Endothelial cell of umbilical vein (primary cell): ENCODE measurements around the gene PPP3CA. TPM values are rescaled to one million over a fixed set of nuclear protein-coding genes. Genes with fewer than 3 reads are reported as not detected.

Experiments used
- BruUV-seq: library from RNA; stranded (reverse); fragments of 400-500 nt; replicated peaks from 2 replicates; lab custom pipeline; 2021; lab: Mats Ljungman, UMichigan
- CTCF ChIA-PET: fragments of 300-600, 350-600 bp; sonication (Branson Sonifier 250); formaldehyde crosslinking; loops from one replicate; lab custom pipeline; 2021; ENCODE audit warnings: antibody characterized with exemption, inconsistent platforms; lab: Charles Lee
- POLR2A ChIA-PET: fragments of 300-600, 350-600 bp; sonication (Branson Sonifier 250); formaldehyde crosslinking; loops from one replicate; lab custom pipeline; 2021; ENCODE audit warnings: antibody characterized with exemption, inconsistent platforms; lab: Charles Lee
- DNase-seq: peaks from one replicate; pipeline ENCODE4 v3.0.0-alpha.2; 2011; ENCODE audit warnings: low read depth, low spot score
- FAIRE-seq: peaks from 2 replicates; lab custom pipeline; 2011; peaks lifted over from hg19 to GRCh38; lab: Jason Lieb, UNC
- H2AFZ ChIP-seq: 2 replicates; pipeline ENCODE4 v1.6.0; 2012; ENCODE audit warnings: low read depth, low read length, control low read depth, inconsistent platforms
- H3K27ac ChIP-seq: 2 replicates; pipeline ENCODE4 v1.5.1; 2011; ENCODE audit warnings: low read depth, mild to moderate bottlenecking, control low read depth, low read length, moderate library complexity; ENCODE audit not compliant: insufficient read depth
- H3K27me3 ChIP-seq, 2 experiments: 2 replicates each; pipeline versions ENCODE4 v1.6.0 to v1.6.1; 2011; ENCODE audit warnings: low read length in 2 of 2, mixed read lengths in 1 of 2; ENCODE audit not compliant: control insufficient read depth in 2 of 2, insufficient read depth in 2 of 2
- H3K36me3 ChIP-seq, 2 experiments: 2 replicates in 1 of 2; 3 replicates in 1 of 2; pipeline ENCODE4 v1.5.1; 2011; ENCODE audit warnings: low read length in 2 of 2, mild to moderate bottlenecking in 1 of 2, moderate library complexity in 1 of 2; ENCODE audit not compliant: control insufficient read depth in 2 of 2, insufficient read depth in 2 of 2; ENCODE audit errors: extremely low read depth in 1 of 2
- H3K4me1 ChIP-seq: 3 replicates; pipeline ENCODE4 v1.5.1; 2011; ENCODE audit warnings: mild to moderate bottlenecking, low read length; ENCODE audit not compliant: control insufficient read depth, insufficient read depth; ENCODE audit errors: extremely low read depth
- H3K4me2 ChIP-seq: 2 replicates; pipeline ENCODE4 v1.6.1; 2011; ENCODE audit warnings: low read length, control low read depth, mixed read lengths; ENCODE audit not compliant: insufficient read depth
- H3K4me3 ChIP-seq, 3 experiments: fragments of 200-600 bp in 1 of 3; sonication (generic), shearing (Covaris generic) in 1 of 3; replicated peaks in 1 of 3; 2 replicates each; pipeline ENCODE4 v1.5.1; 2011 to 2016; ENCODE audit warnings: control low read depth in 3 of 3, low read length in 3 of 3, mild to moderate bottlenecking in 2 of 3, inconsistent platforms in 1 of 3, low read depth in 1 of 3, moderate library complexity in 1 of 3; ENCODE audit not compliant: insufficient read depth in 1 of 3
- H3K79me2 ChIP-seq: 2 replicates; pipeline ENCODE4 v1.6.0; 2012; ENCODE audit warnings: low read length, inconsistent platforms; ENCODE audit not compliant: control insufficient read depth, insufficient read depth
- H3K9ac ChIP-seq: replicated peaks from 2 replicates; pipeline ENCODE3; 2011; ENCODE audit warnings: low read length, control low read depth; ENCODE audit not compliant: insufficient read depth; ENCODE audit errors: extremely low read depth
- H3K9me1 ChIP-seq: replicated peaks from 3 replicates; pipeline ENCODE4 v1.6.0; 2011; ENCODE audit warnings: mild to moderate bottlenecking, low read length; ENCODE audit not compliant: control insufficient read depth, insufficient read depth; ENCODE audit errors: extremely low read depth
- H3K9me3 ChIP-seq: replicated peaks from 2 replicates; pipeline ENCODE4 v1.5.1; 2012; ENCODE audit warnings: low read length, inconsistent platforms; ENCODE audit not compliant: control insufficient read depth, insufficient read depth
- H4K20me1 ChIP-seq: replicated peaks from 2 replicates; pipeline ENCODE3; 2011; ENCODE audit warnings: mild to moderate bottlenecking, low read length; ENCODE audit not compliant: control insufficient read depth, insufficient read depth; ENCODE audit errors: extremely low read depth
- CTCF ChIP-seq, 2 donors: IDR thresholded peaks; 1 replicate in 1 of 2; 2 replicates in 1 of 2; pipeline ENCODE4 v1.5.1; 2011; ENCODE audit warnings: low read length in 2 of 2, mild to moderate bottlenecking in 2 of 2, moderate library complexity in 2 of 2, control low read depth in 1 of 2, inconsistent platforms in 1 of 2, low read depth in 1 of 2; ENCODE audit not compliant: insufficient read depth in 1 of 2; ENCODE audit errors: extremely low read depth in 1 of 2
- EZH2 ChIP-seq: IDR thresholded peaks from 2 replicates; pipeline ENCODE4 v1.6.1; 2012; ENCODE audit warnings: borderline replicate concordance, low read depth, mild to moderate bottlenecking, moderate library complexity, low read length, inconsistent platforms; ENCODE audit not compliant: severe bottlenecking
- FOS ChIP-seq: IDR thresholded peaks from 2 replicates; pipeline ENCODE4 v1.6.1; 2011; ENCODE audit warnings: mild to moderate bottlenecking, low read length, moderate library complexity, borderline replicate concordance; ENCODE audit not compliant: insufficient read depth
- JUN ChIP-seq: IDR thresholded peaks from 2 replicates; pipeline ENCODE4 v1.6.1; 2011; ENCODE audit warnings: borderline replicate concordance, low read depth; ENCODE audit not compliant: insufficient read length, insufficient read depth
- MYC ChIP-seq: IDR thresholded peaks from one replicate; pipeline ENCODE4 v1.6.1; 2011; ENCODE audit warnings: mild to moderate bottlenecking, low read depth, low read length
- POLR2AphosphoS5 ChIP-seq: IDR thresholded peaks from 2 replicates; pipeline ENCODE4 v1.6.1; 2012; ENCODE audit warnings: low read depth, mild to moderate bottlenecking, control low read depth, low read length, moderate library complexity; ENCODE audit not compliant: insufficient read depth
- dilution Hi-C: fragments of 300-500 bp; cut with MboI; formaldehyde crosslinking; loops from one replicate; pipeline ENCODE4 v1.15.0; 2019; ENCODE audit warnings: low sequenced_read_pairs; ENCODE audit not compliant: extremely low pct_ligation_motif_present
- intact Hi-C: fragments of 100-400 bp; cut with micrococcal nuclease; formaldehyde crosslinking; loops from one replicate; pipeline ENCODE4 v1.10.0; 2022
- polyA plus RNA-seq, 4 experiments: library from polyadenylated mRNA; depleted of rRNA in 3 of 4; stranded (reverse) in 3 of 4; unstranded in 1 of 4; fragments of >200 nt; gene quantifications; 2 replicates each; pipeline versions ENCODE4 v1.2.1 to v1.2.3, GENCODE V29; 2011 to 2012; ENCODE audit warnings: missing spikeins in 1 of 4
- total RNA-seq: library from RNA; stranded (reverse); gene quantifications from 2 replicates; pipeline ENCODE4 v1.2.3, GENCODE V29; 2021
- TF ChIP-seq, protein P1 (sequence below): IDR thresholded peaks from 2 replicates; pipeline ENCODE4 v1.6.1; 2011; ENCODE audit not compliant: insufficient read depth, insufficient read length

PPP3CA gene
- total and polyA plus RNA-seq, 2 donors (not counting 3 experiments of a cell fraction or from before 2014, with no cell fraction given), result 7.0 to 43.3 TPM

DNA sequence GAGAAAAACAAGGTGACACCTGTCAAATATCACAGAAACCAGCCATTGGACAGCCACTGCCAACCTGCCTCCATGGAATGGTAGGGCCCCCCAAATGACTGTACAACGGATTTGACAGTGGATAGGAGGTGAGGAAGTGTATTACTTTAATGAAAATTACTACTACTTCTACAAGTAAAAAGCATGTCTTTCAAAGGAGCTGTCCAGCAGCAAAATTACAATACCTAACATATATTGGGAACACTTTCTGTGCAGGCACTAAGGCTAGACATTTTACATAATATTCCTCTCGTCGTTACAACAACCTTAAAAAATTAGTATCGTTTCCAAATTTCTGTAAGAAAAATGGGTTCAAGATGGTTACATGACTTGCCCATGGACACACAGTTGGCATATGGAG is 14.9 kb downstream of the PPP3CA start:
- ChIA-PET POLR2A (no interaction called here), CTCF (interaction anchor here (1.0 kb wide), 1 partner anchor 12 kb away, joined by 3 read pairs; no protein-coding TSS in a partner anchor)
- no peak overlapping the region for H3K27ac ChIP-seq
- FAIRE-seq (no peak), DNase-seq (no peak)
- H2AFZ ChIP-seq, result no peak overlapping the region
- H3K27me3 ChIP-seq, result no peaks in the 10 kb centered on the region
- dilution Hi-C loops, result no loop called here
- no peak overlapping the region for H3K4me2 ChIP-seq
- no TSS peak for BruUV-seq
- no peaks in the 10 kb centered on the region for H3K36me3 ChIP-seq
- H3K9me1 ChIP-seq, result peaks cover 4% of the 10 kb centered on the region
- H3K9me3 ChIP-seq, result no peaks in the 10 kb centered on the region
- H3K4me3 ChIP-seq, result no peak overlapping the region
- peaks cover 14% of the 10 kb centered on the region for H3K79me2 ChIP-seq
- no peak overlapping the region for H3K9ac ChIP-seq
- no peaks in the 10 kb centered on the region for H3K4me1 ChIP-seq
- intact Hi-C loops, result no loop called here
- peaks cover 2% of the 10 kb centered on the region for H4K20me1 ChIP-seq
- TF ChIP-seq CTCF (IDR thresholded peaks at IDR 0.05; ENCODE audit: extremely low read depth in 1 of 2, insufficient read depth in 1 of 2, low read depth in 1 of 2, low read length in 2 of 2) (no peak), MYC (no peak), POLR2AphosphoS5 (no peak), FOS (no peak), JUN (no peak), EZH2 (no peak)
- TF ChIP-seq, protein P1, sequence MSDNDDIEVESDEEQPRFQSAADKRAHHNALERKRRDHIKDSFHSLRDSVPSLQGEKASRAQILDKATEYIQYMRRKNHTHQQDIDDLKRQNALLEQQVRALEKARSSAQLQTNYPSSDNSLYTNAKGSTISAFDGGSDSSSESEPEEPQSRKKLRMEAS, result no peak
